Panc1 (cell line): ENCODE data around the gene CBY1. TPM values are rescaled to one million over a fixed set of nuclear protein-coding genes. Genes with fewer than 3 reads are reported as not detected.

ENCODE experiments used
- ATAC-seq: fragments of 200-7000 bp; cut with Tn5 transposase; 2 replicates; pipeline ENCODE4 v1.9.1; 2020; ENCODE audit warnings: mild to moderate bottlenecking, moderate library complexity
- BruUV-seq: library from RNA; stranded (reverse); fragments of 400-500 nt; replicated peaks from 2 replicates; lab custom pipeline; 2021; lab: Mats Ljungman, UMichigan
- CTCF ChIA-PET: fragments of 300-600 bp; sonication (Branson Sonifier 250); formaldehyde crosslinking; loops from one replicate; lab custom pipeline; 2022; ENCODE audit warnings: antibody characterized with exemption; lab: Charles Lee
- POLR2A ChIA-PET: fragments of 300-600 bp; sonication (Branson Sonifier 250); formaldehyde crosslinking; loops from one replicate; lab custom pipeline; 2022; ENCODE audit warnings: antibody characterized with exemption; lab: Charles Lee
- DNase-seq: peaks from one replicate; pipeline ENCODE4 v3.0.0-alpha.2; 2010; ENCODE audit warnings: low read depth, low spot score
- H3K27ac ChIP-seq: 2 replicates; pipeline ENCODE4 v1.5.1; 2011; ENCODE audit warnings: mild to moderate bottlenecking, low read length, inconsistent platforms
- H3K27me3 ChIP-seq: fragments of 200-500 bp; sonication (Bioruptor generic); 2 replicates; pipeline ENCODE4 v1.6.0; 2014; ENCODE audit warnings: low read length, inconsistent platforms; ENCODE audit not compliant: control insufficient read depth, insufficient read depth
- H3K36me3 ChIP-seq: fragments of 200-500 bp; sonication (Bioruptor generic); 2 replicates; pipeline ENCODE4 v1.5.1; 2014; ENCODE audit warnings: inconsistent platforms, mild to moderate bottlenecking, low read length, moderate library complexity; ENCODE audit not compliant: control insufficient read depth, insufficient read depth
- H3K4me1 ChIP-seq: 2 replicates; pipeline ENCODE4 v1.5.1; 2011; ENCODE audit warnings: inconsistent platforms, mild to moderate bottlenecking, low read length, moderate library complexity; ENCODE audit not compliant: control insufficient read depth, insufficient read depth
- H3K4me3 ChIP-seq, 2 experiments: 2 replicates each; pipeline ENCODE4 v1.5.1; 2011 to 2012; ENCODE audit warnings: low read depth in 2 of 2, low read length in 2 of 2, mild to moderate bottlenecking in 2 of 2, inconsistent platforms in 1 of 2, moderate library complexity in 1 of 2
- H3K9me3 ChIP-seq: fragments of 200-500 bp; sonication (Bioruptor generic); 2 replicates; pipeline ENCODE4 v1.5.1; 2014; ENCODE audit warnings: low read depth, mild to moderate bottlenecking, inconsistent platforms, low read length, moderate library complexity; ENCODE audit not compliant: control insufficient read depth, insufficient read depth
- CTCF ChIP-seq: fragments of 450-650 bp; IDR thresholded peaks from 2 replicates; pipeline ENCODE4 v1.5.1; 2017; ENCODE audit warnings: mild to moderate bottlenecking
- POLR2AphosphoS5 ChIP-seq: IDR thresholded peaks from 2 replicates; pipeline ENCODE4 v1.6.1; 2012; ENCODE audit warnings: mild to moderate bottlenecking, low read depth, low read length, moderate library complexity
- REST ChIP-seq, 2 experiments: IDR thresholded peaks; 2 replicates each; pipeline ENCODE4 v1.6.1; 2011 to 2012; ENCODE audit warnings: low read depth in 2 of 2, control low read depth in 1 of 2, low read length in 1 of 2, mild to moderate bottlenecking in 1 of 2, moderate library complexity in 1 of 2; ENCODE audit not compliant: insufficient read depth in 1 of 2
- SIN3A ChIP-seq: IDR thresholded peaks from 2 replicates; pipeline ENCODE4 v1.6.1; 2012; ENCODE audit warnings: low read depth, mild to moderate bottlenecking, low read length, moderate library complexity, borderline replicate concordance; ENCODE audit not compliant: insufficient read depth
- TCF7L2 ChIP-seq: IDR thresholded peaks from 2 replicates; pipeline ENCODE4 v1.6.1; 2011; ENCODE audit warnings: mild to moderate bottlenecking, low read depth, low read length, inconsistent platforms
- in situ Hi-C: cut with HindIII; loops from 2 replicates; pipeline ENCODE4 v1.10.0; 2016; ENCODE audit warnings: low sequenced_read_pairs, low pct_unique_long_range_greater_than_20kb
- intact Hi-C: fragments of 100-400 bp; cut with micrococcal nuclease; formaldehyde crosslinking; loops from one replicate; pipeline ENCODE4 v1.10.0; 2022; ENCODE audit not compliant: unreplicated experiment
- total RNA-seq: library from RNA; stranded (reverse); gene quantifications from one replicate; pipeline ENCODE4 v1.2.1, GENCODE V29; 2021; ENCODE audit not compliant: unreplicated experiment

Gene CBY1
- total RNA-seq, 1 experiment from 2014 or later: 20.4 TPM

- ChIA-PET POLR2A (no interaction called here), CTCF (no interaction called here)
- in situ Hi-C loops: no loop called here
- ATAC-seq (no peak), DNase-seq (no peak)
- Histone ChIP-seq H3K9me3 (peaks cover 3% of the 10 kb centered on the region; the same call in 1 of the 2 replicates), H3K27me3 (no peaks in the 10 kb centered on the region), H3K36me3 (peaks cover 13% of the 10 kb centered on the region), H3K4me1 (no peaks in the 10 kb centered on the region), H3K4me3 (no peak overlapping the region), H3K27ac (no peak overlapping the region)
- no TSS peak for BruUV-seq
- intact Hi-C loops: no loop called here
- TF ChIP-seq TCF7L2: no peak
- no peak for TF ChIP-seq REST (IDR thresholded peaks at IDR 0.05; ENCODE audit: insufficient read depth in 1 of 2, low read depth in 2 of 2, low read length in 1 of 2)
- TF ChIP-seq POLR2AphosphoS5: no peak
- TF ChIP-seq CTCF: no peak
- no peak for TF ChIP-seq SIN3A
Measured at GRCh38 chr22:38684895-38685294, 28.5 kb downstream of the CBY1 start.

- no TSS peak for BruUV-seq
- H3K9me3 ChIP-seq: peaks cover 3% of the 10 kb centered on the region; the same call in 1 of the 2 replicates
- DNase-seq (no peak), ATAC-seq (no peak)
- TF ChIP-seq REST (IDR thresholded peaks at IDR 0.05; ENCODE audit: insufficient read depth in 1 of 2, low read depth in 2 of 2, low read length in 1 of 2): no peak
- TF ChIP-seq SIN3A: no peak
- TF ChIP-seq CTCF: no peak
- no peak for TF ChIP-seq TCF7L2
- TF ChIP-seq POLR2AphosphoS5: no peak
- in situ Hi-C loops: no loop called here
- H3K4me3 ChIP-seq: no peak overlapping the region
- no peak overlapping the region for H3K27ac ChIP-seq
- CTCF ChIA-PET: no interaction called here
- H3K36me3 ChIP-seq: peaks cover 13% of the 10 kb centered on the region
- no peaks in the 10 kb centered on the region for H3K27me3 ChIP-seq
- POLR2A ChIA-PET: no interaction called here
- H3K4me1 ChIP-seq: no peaks in the 10 kb centered on the region
- intact Hi-C loops: no loop called here
Measured at GRCh38 chr22:38685761-38686160, 29.3 kb downstream of the CBY1 start.
